Vagina (tissue), 2 donors: ENCODE results near the gene DSCAML1.

Source experiments
- CTCF ChIP-seq, 3 experiments: fragments of 450-650 bp in 2 of 3; fragments of 200-600 bp in 1 of 3; sonication (generic) in 1 of 3; IDR thresholded peaks; one replicate each; pipeline ENCODE4 v1.5.1; 2017 to 2019; ENCODE audit warnings: antibody characterized with exemption in 3 of 3, mild to moderate bottlenecking in 2 of 3, moderate library complexity in 2 of 3
- POLR2A ChIP-seq, 2 donors: fragments of 450-650 bp; IDR thresholded peaks; one replicate each; pipeline ENCODE4 v1.6.1; 2017; ENCODE audit warnings: antibody characterized with exemption in 2 of 2, mild to moderate bottlenecking in 2 of 2, moderate library complexity in 2 of 2
- POLR2AphosphoS5 ChIP-seq, 2 donors: sonication (generic); formaldehyde crosslinking; IDR thresholded peaks; one replicate each; pipeline ENCODE4 v1.9.0; 2017; ENCODE audit warnings: antibody characterized with exemption in 2 of 2, mild to moderate bottlenecking in 2 of 2, low read depth in 1 of 2; ENCODE audit not compliant: insufficient read depth in 1 of 2

GRCh38 chr11:117586392-117586791, 210.6 kb downstream of the DSCAML1 start:
- no peak for TF ChIP-seq POLR2A (IDR thresholded peaks at IDR 0.05)
- TF ChIP-seq CTCF (IDR thresholded peaks at IDR 0.05) = no peak
- TF ChIP-seq POLR2AphosphoS5 (IDR thresholded peaks at IDR 0.05; ENCODE audit: insufficient read depth in 1 of 2, low read depth in 1 of 2) = no peak
